T-cell (primary cell): ENCODE measurements around the gene TRMT61A. TPM values are rescaled to one million over a fixed set of nuclear protein-coding genes. Genes with fewer than 3 reads are reported as not detected.

ENCODE experiments used
- ATAC-seq, 4 experiments: fragments of 200-7000 bp in 3 of 4; fragments of 150-1000 bp in 1 of 4; cut with Tn5 transposase; replicated peaks in 1 of 4; 1 replicate in 3 of 4; 2 replicates in 1 of 4; pipeline ENCODE4 v1.10.0; 2021; ENCODE audit warnings: moderate library complexity in 3 of 4, mild to moderate bottlenecking in 2 of 4, moderate number of reproducible peaks in 1 of 4
- CTCF ChIA-PET, 2 donors: fragments of 300-600 bp; sonication (Branson Sonifier 250); formaldehyde crosslinking; loops; one replicate each; lab custom pipeline; 2022; ENCODE audit warnings: antibody characterized with exemption in 2 of 2; lab: Charles Lee
- POLR2A ChIA-PET, 2 donors: fragments of 300-600 bp; sonication (Branson Sonifier 250); formaldehyde crosslinking; loops; one replicate each; lab custom pipeline; 2022; ENCODE audit warnings: antibody characterized with exemption in 2 of 2; lab: Charles Lee
- DNase-seq, 35 experiments: peaks; one replicate each; pipeline versions ENCODE4 v3.0.0 to v3.0.0-alpha.2; 2013 to 2023
- H3K27ac ChIP-seq: one replicate; pipeline ENCODE4 v1.5.1; 2013; ENCODE audit warnings: low read length
- H3K27me3 ChIP-seq, 2 experiments: replicated peaks in 1 of 2; 1 replicate in 1 of 2; 2 replicates in 1 of 2; pipeline versions ENCODE4 v1.6.1 to v1.7.0; 2013; ENCODE audit warnings: low read length in 1 of 2, mixed read lengths in 1 of 2; ENCODE audit not compliant: control insufficient read depth in 2 of 2, insufficient read depth in 2 of 2; ENCODE audit errors: extremely low read depth in 1 of 2
- H3K36me3 ChIP-seq, 2 donors: 1 replicate in 1 of 2; 2 replicates in 1 of 2; pipeline versions ENCODE4 v1.6.1 to v1.7.0; 2013; ENCODE audit warnings: low read length in 1 of 2; ENCODE audit not compliant: control insufficient read depth in 2 of 2, insufficient read depth in 1 of 2; ENCODE audit errors: extremely low read depth in 1 of 2
- H3K4me1 ChIP-seq, 2 experiments: 1 replicate in 1 of 2; 2 replicates in 1 of 2; pipeline versions ENCODE4 v1.6.1 to v1.7.0; 2013; ENCODE audit warnings: low read length in 2 of 2, mixed read lengths in 1 of 2; ENCODE audit not compliant: insufficient read depth in 2 of 2, control insufficient read depth in 1 of 2; ENCODE audit errors: extremely low read depth in 1 of 2
- H3K4me3 ChIP-seq, 2 donors: 1 replicate in 1 of 2; 2 replicates in 1 of 2; pipeline versions ENCODE4 v1.5.1 to v1.7.0; 2013; ENCODE audit warnings: mild to moderate bottlenecking in 2 of 2, low read length in 1 of 2, moderate library complexity in 1 of 2; ENCODE audit not compliant: control insufficient read depth in 1 of 2; ENCODE audit errors: extremely low read depth in 1 of 2
- H3K9me3 ChIP-seq: 2 replicates; pipeline ENCODE4 v1.7.0; 2013
- H3K27ac Mint-ChIP-seq, 2 donors: one replicate each; pipeline ENCODE4 v1.8.0; 2020 to 2021; ENCODE audit warnings: mild to moderate bottlenecking in 2 of 2, mixed read lengths in 2 of 2
- H3K27me3 Mint-ChIP-seq, 2 donors: one replicate each; pipeline ENCODE4 v1.8.0; 2021 to 2022; ENCODE audit warnings: mixed read lengths in 2 of 2
- H3K36me3 Mint-ChIP-seq: one replicate; pipeline ENCODE4 v1.8.0; 2021; ENCODE audit warnings: mixed read lengths
- H3K4me1 Mint-ChIP-seq, 3 donors: one replicate each; pipeline ENCODE4 v1.8.0; 2020 to 2022; ENCODE audit warnings: mixed read lengths in 3 of 3, mild to moderate bottlenecking in 1 of 3
- H3K4me3 Mint-ChIP-seq, 3 donors: one replicate each; pipeline ENCODE4 v1.8.0; 2020 to 2022; ENCODE audit warnings: mild to moderate bottlenecking in 3 of 3, mixed read lengths in 3 of 3, moderate library complexity in 3 of 3
- H3K9me3 Mint-ChIP-seq, 3 donors: one replicate each; pipeline ENCODE4 v1.8.0; 2020 to 2022; ENCODE audit warnings: mixed read lengths in 3 of 3
- WGBS: methylation state at CpG from one replicate; pipeline ENCODE4 v1.1.5; 2013; ENCODE audit warnings: missing lambda C conversion rate; ENCODE audit not compliant: insufficient coverage; 5-methylcytosine and 5-hydroxymethylcytosine counted together
- total RNA-seq, 35 experiments: library from RNA in 6 of 35; stranded (reverse) in 6 of 35; fragments of 120-200 nt in 1 of 35; gene quantifications; one replicate each; pipeline versions ENCODE4 v1.2.1 to v1.2.4 and lab custom pipeline; 2013 to 2026

The TRMT61A gene
- total RNA-seq, 5 donors from 2014 or later (not counting 1 experiment from before 2014, with no cell fraction given), result 10.0 to 20.3 (median 17.6) TPM

- CTCF ChIA-PET, result no interaction called here
- DNase-seq, result no peak
- no peaks in the 10 kb centered on the region for H3K36me3 Mint-ChIP-seq
- ATAC-seq, result no peak
- H3K27me3 ChIP-seq, result peaks cover 0 to 53% of the 10 kb centered on the region in 2 experiments
- H3K27ac Mint-ChIP-seq, result no peak overlapping the region
- H3K9me3 Mint-ChIP-seq, result no peaks in the 10 kb centered on the region
- peaks cover 0 to 7% of the 10 kb centered on the region in 2 experiments for H3K4me1 ChIP-seq
- no peak overlapping the region for H3K27ac ChIP-seq
- H3K4me3 ChIP-seq, result no peak overlapping the region
- WGBS, result 79% methylated on average over 34 of the region's 35 CpGs
- H3K9me3 ChIP-seq, result no peaks in the 10 kb centered on the region
- H3K36me3 ChIP-seq, result no peaks in the 10 kb centered on the region
- POLR2A ChIA-PET, result no interaction called here
- peaks cover 0 to 3% of the 10 kb centered on the region in 2 donors for H3K27me3 Mint-ChIP-seq
- H3K4me1 Mint-ChIP-seq, result peaks cover 0 to 2% (median 0%) of the 10 kb centered on the region in 3 donors
- no peak overlapping the region for H3K4me3 Mint-ChIP-seq
Observed at GRCh38 chr14:103544388-103545218, 15.6 kb downstream of the TRMT61A start.

- H3K27ac ChIP-seq, result no peak overlapping the region
- no peak for ATAC-seq
- Mint-ChIP-seq H3K36me3 (no peaks in the 10 kb centered on the region), H3K27me3 (peaks cover 0 to 1% of the 10 kb centered on the region in 2 donors), H3K4me1 (peaks cover 0 to 2% (median 0%) of the 10 kb centered on the region in 3 donors), H3K4me3 (no peak overlapping the region), H3K9me3 (no peaks in the 10 kb centered on the region), H3K27ac (no peak overlapping the region)
- ChIA-PET CTCF (interaction anchor here in 1 of 2 donors (0.9 kb wide), 1 partner anchor 12 kb away, joined by 3 read pairs; no protein-coding TSS in a partner anchor), POLR2A (no interaction called here)
- H3K27me3 ChIP-seq, result peaks cover 0 to 52% of the 10 kb centered on the region in 2 experiments
- no peaks in the 10 kb centered on the region for H3K36me3 ChIP-seq
- H3K4me1 ChIP-seq, result peaks cover 0 to 7% of the 10 kb centered on the region in 2 experiments
- 91% methylated on average over 29 of the region's 29 CpGs for WGBS
- DNase-seq, result no peak
- H3K4me3 ChIP-seq, result no peak overlapping the region
- no peaks in the 10 kb centered on the region for H3K9me3 ChIP-seq
Observed at GRCh38 chr14:103545219-103545914, 16.4 kb downstream of the TRMT61A start.

- H3K4me3 ChIP-seq, result no peak overlapping the region
- Mint-ChIP-seq H3K36me3 (no peaks in the 10 kb centered on the region), H3K27me3 (no peaks in the 10 kb centered on the region), H3K4me3 (no peak overlapping the region), H3K4me1 (peaks cover 0 to 2% (median 0%) of the 10 kb centered on the region in 3 donors), H3K9me3 (no peaks in the 10 kb centered on the region), H3K27ac (no peak overlapping the region)
- no peaks in the 10 kb centered on the region for H3K9me3 ChIP-seq
- peaks cover 0 to 7% of the 10 kb centered on the region in 2 experiments for H3K4me1 ChIP-seq
- H3K36me3 ChIP-seq, result no peaks in the 10 kb centered on the region
- ATAC-seq (no peak), DNase-seq (no peak)
- WGBS, result 87% methylated on average over 20 of the region's 27 CpGs
- ChIA-PET POLR2A (no interaction called here), CTCF (interaction anchor here in 1 of 2 donors (0.9 kb wide), 1 partner anchor 11 kb away, joined by 3 read pairs; no protein-coding TSS in a partner anchor)
- peaks cover 0 to 45% of the 10 kb centered on the region in 2 experiments for H3K27me3 ChIP-seq
- H3K27ac ChIP-seq, result no peak overlapping the region
Observed at GRCh38 chr14:103545915-103546651, 17.1 kb downstream of the TRMT61A start.

GRCh38 chr14:103546652-103547454 is 17.9 kb downstream of the TRMT61A start:
- Histone ChIP-seq H3K27me3 (peaks cover 0 to 37% of the 10 kb centered on the region in 2 experiments), H3K36me3 (no peaks in the 10 kb centered on the region), H3K4me1 (peaks cover 0 to 7% of the 10 kb centered on the region in 2 experiments), H3K9me3 (no peaks in the 10 kb centered on the region), H3K4me3 (no peak overlapping the region), H3K27ac (no peak overlapping the region)
- no peak overlapping the region for H3K4me3 Mint-ChIP-seq
- POLR2A ChIA-PET, result no interaction called here
- no peak overlapping the region for H3K27ac Mint-ChIP-seq
- peaks cover 0 to 2% (median 0%) of the 10 kb centered on the region in 3 donors for H3K4me1 Mint-ChIP-seq
- CTCF ChIA-PET, result interaction anchor here in 1 of 2 donors (1.3 kb wide), 1 partner anchor 48 kb away, joined by 4 read pairs; no protein-coding TSS in a partner anchor
- no peaks in the 10 kb centered on the region for H3K27me3 Mint-ChIP-seq
- WGBS, result 18% methylated on average over 17 of the region's 21 CpGs
- H3K9me3 Mint-ChIP-seq, result no peaks in the 10 kb centered on the region
- peak; percentile 72 to 84 (median 75) for ATAC-seq
- no peaks in the 10 kb centered on the region for H3K36me3 Mint-ChIP-seq
- peak in 34 of 35 experiments; percentile 43 to 85 (median 70) for DNase-seq

- WGBS, result 89% methylated on average over 11 of the region's 11 CpGs
- Mint-ChIP-seq H3K4me3 (no peak overlapping the region), H3K36me3 (no peaks in the 10 kb centered on the region), H3K4me1 (peaks cover 0 to 2% (median 0%) of the 10 kb centered on the region in 3 donors), H3K27ac (no peak overlapping the region), H3K27me3 (no peaks in the 10 kb centered on the region), H3K9me3 (no peaks in the 10 kb centered on the region)
- no peaks in the 10 kb centered on the region for H3K9me3 ChIP-seq
- ChIA-PET CTCF (interaction anchor here in 1 of 2 donors (0.8 to 1.3 kb wide), 2 partner anchors 29 to 49 kb away, joined by 4 read pairs; no protein-coding TSS in a partner anchor), POLR2A (no interaction called here)
- peaks cover 0 to 31% of the 10 kb centered on the region in 2 experiments for H3K27me3 ChIP-seq
- no peak for DNase-seq
- H3K4me3 ChIP-seq, result no peak overlapping the region
- no peaks in the 10 kb centered on the region for H3K36me3 ChIP-seq
- no peak overlapping the region for H3K27ac ChIP-seq
- H3K4me1 ChIP-seq, result peaks cover 0 to 7% of the 10 kb centered on the region in 2 experiments
- ATAC-seq, result no peak
Observed at GRCh38 chr14:103547455-103547940, 18.5 kb downstream of the TRMT61A start.
